ENCODE data around the gene SYNPR. TPM values are rescaled to one million over a fixed set of nuclear protein-coding genes. Genes with fewer than 3 reads are reported as not detected.
"Not testable (repeated sequence)": the region's sequence is repeated elsewhere in the genome, so short reads cannot be mapped to it uniquely, and the experiment has no call there.

Gene SYNPR
- not detected for total RNA-seq

DNA sequence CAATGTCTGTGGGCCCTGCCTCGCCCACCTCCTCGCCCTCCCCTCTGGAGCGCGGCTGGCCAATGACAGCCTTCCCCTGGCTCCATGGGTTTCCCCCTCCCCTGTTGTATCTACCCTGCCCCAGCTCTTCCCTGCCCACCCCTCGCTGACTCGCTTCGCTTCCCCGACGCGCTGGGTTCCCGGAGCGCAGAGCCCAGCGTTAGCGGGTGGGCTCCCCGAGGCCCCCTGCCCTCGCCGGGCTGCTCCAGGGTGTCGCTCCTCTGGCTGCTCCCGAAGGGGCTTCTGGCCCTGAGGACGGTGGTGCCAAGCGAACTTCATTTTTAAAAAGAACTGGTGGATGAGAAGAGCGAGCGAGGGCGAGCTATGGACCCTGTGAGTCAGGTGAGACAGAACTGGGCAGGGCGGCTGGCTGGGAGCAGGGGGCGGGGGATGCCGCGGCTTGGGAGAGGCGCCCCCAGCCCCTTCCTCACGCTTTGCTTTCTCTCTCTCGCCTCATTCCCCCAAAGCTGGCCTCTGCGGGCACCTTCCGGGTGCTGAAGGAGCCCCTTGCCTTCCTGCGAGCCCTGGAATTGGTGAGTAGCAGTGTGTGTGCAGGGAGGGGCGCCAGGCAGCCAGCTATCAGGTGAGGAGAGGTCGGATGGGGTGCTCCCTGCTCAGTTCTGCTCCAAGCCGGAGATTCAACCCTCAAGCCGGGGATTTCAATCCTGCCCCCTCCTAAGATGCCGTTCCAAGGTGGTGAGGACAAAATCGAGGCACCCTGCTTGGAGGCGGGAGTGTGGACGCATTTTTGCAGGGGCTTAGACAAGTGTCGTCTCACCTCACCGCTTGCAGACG lies at the start of gene SYNPR:
SYNPR (plus strand) TSS at position 138 of the 834 bp plus-strand sequence.
- no peaks in the 10 kb centered on the region for H3K36me3 Mint-ChIP-seq (ENCODE audit: low read depth)
- ChIA-PET CTCF (no interaction called here), POLR2A (no interaction called here)
- DNase-seq: no peak
- peaks cover 27% of the 10 kb centered on the region for H3K27me3 Mint-ChIP-seq
- no peaks in the 10 kb centered on the region for H3K4me1 Mint-ChIP-seq
- no peak within 1 kb of the TSS for H3K27ac Mint-ChIP-seq
- H3K4me3 Mint-ChIP-seq: no peak within 1 kb of the TSS
- no peaks in the 10 kb centered on the region for H3K9me3 Mint-ChIP-seq

- H3K27ac Mint-ChIP-seq: no peak overlapping the region
- ChIA-PET CTCF (no interaction called here), POLR2A (no interaction called here)
- no peaks in the 10 kb centered on the region for H3K36me3 Mint-ChIP-seq (ENCODE audit: low read depth)
- H3K4me1 Mint-ChIP-seq: no peaks in the 10 kb centered on the region
- no peaks in the 10 kb centered on the region for H3K27me3 Mint-ChIP-seq
- peak; percentile 8 for DNase-seq
- H3K4me3 Mint-ChIP-seq: no peak overlapping the region
- H3K9me3 Mint-ChIP-seq: peaks cover 2% of the 10 kb centered on the region
Measured at GRCh38 chr3:63228677-63229076, 49.4 kb upstream of the SYNPR start.

- no peak for DNase-seq
- Mint-ChIP-seq H3K4me1 (no peaks in the 10 kb centered on the region), H3K9me3 (peaks cover 2% of the 10 kb centered on the region), H3K27ac (no peak overlapping the region), H3K36me3 (ENCODE audit: low read depth) (no peaks in the 10 kb centered on the region), H3K27me3 (no peaks in the 10 kb centered on the region), H3K4me3 (no peak overlapping the region)
- POLR2A ChIA-PET: no interaction called here
- CTCF ChIA-PET: no interaction called here
Measured at GRCh38 chr3:63230146-63230545, 48.0 kb upstream of the SYNPR start.

GRCh38 chr3:63231643-63232042 lies 46.5 kb upstream of the SYNPR start:
- DNase-seq: no peak
- Mint-ChIP-seq H3K9me3 (peaks cover 2% of the 10 kb centered on the region), H3K4me1 (no peaks in the 10 kb centered on the region), H3K27me3 (no peaks in the 10 kb centered on the region), H3K36me3 (ENCODE audit: low read depth) (no peaks in the 10 kb centered on the region), H3K4me3 (no peak overlapping the region), H3K27ac (no peak overlapping the region)
- CTCF ChIA-PET: interaction anchor here (1.1 kb wide), 1 partner anchor 9 kb away, joined by 3 read pairs; no protein-coding TSS in a partner anchor
- POLR2A ChIA-PET: no interaction called here

DNA sequence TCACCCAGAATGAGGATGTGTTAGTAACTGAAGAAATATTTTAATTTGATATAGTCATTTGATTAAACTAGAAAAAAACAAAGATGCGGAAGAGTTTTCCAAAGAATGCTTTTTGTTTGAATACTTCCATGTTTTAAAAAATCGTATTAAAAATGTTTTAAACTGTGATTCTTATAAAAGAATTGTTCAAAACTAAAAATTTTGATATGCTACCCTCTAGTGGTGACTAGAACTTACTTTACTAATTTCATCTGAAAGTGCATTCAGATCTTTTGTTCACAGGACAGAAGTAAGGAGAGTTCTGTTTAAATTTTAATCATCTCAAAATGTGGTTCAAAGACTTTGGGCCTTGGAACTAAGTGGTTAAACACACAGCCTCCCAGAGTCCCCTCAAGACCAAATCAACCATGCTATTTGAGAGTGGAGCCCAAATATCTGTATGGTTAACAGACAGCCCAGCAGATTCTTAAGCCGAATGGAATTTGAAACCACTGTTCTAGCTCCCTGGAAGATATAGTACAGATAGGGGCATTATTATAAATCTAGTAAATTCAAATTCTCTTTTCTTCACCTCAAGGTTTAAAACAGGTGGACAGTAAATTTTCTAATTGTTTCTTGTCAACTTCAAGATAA lies 45.2 kb upstream of the SYNPR start:
- POLR2A ChIA-PET: no interaction called here
- CTCF ChIA-PET: no interaction called here
- Mint-ChIP-seq H3K4me1 (no peaks in the 10 kb centered on the region), H3K36me3 (ENCODE audit: low read depth) (no peaks in the 10 kb centered on the region), H3K4me3 (no peak overlapping the region), H3K27ac (no peak overlapping the region), H3K9me3 (peaks cover 2% of the 10 kb centered on the region), H3K27me3 (no peaks in the 10 kb centered on the region)
- no peak for DNase-seq

DNA sequence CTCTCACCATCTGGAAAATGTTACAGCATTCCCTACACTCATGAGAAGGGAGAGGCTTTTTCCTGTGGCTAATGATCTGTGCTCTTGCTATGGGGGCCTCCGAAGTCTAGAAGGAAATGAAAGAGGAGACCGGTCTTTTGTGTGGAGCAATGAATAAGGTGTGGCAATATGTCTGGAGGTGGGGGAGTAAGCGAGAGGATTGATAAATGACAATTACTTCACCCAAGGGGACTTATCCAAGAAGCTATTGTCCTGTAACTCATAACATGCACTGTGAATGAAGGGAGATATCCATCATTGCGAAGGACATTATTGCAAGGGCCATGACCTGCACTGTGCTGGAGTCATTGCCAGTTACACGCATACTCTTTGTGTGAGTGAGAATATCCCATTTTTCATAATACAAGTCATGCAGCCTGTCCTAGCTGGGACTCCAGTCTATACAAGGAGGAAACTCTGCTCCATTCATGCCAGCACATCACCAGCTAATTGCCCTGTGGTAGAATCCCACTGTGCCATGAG lies 37.7 kb upstream of the SYNPR start:
- DNase-seq: no peak
- ChIA-PET POLR2A (no interaction called here), CTCF (interaction anchor here (0.7 kb wide), 1 partner anchor 9 kb away, joined by 3 read pairs; no protein-coding TSS in a partner anchor)
- Mint-ChIP-seq H3K4me1 (no peaks in the 10 kb centered on the region), H3K36me3 (ENCODE audit: low read depth) (no peaks in the 10 kb centered on the region), H3K27ac (no peak overlapping the region), H3K27me3 (peaks cover 3% of the 10 kb centered on the region), H3K9me3 (no peaks in the 10 kb centered on the region), H3K4me3 (no peak overlapping the region)

DNA sequence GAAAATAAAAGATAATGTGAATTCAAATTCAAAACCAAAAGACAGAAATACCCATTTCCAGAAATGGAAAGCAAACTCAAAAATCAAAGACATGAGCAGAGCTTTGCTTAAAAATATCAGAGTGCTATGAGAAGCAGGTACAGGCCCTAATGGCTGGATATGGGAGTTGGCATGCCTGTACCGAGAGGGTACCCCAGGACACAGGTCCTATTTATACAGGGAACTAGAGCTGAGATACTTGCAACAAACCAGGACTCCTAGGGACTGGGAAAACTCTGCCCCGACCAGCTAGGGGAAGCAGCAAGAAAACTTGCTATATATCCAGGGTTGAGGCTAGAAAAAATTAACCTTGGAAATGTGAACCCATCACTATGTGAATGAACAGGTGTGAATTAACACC lies 36.0 kb upstream of the SYNPR start:
- Mint-ChIP-seq H3K36me3 (ENCODE audit: low read depth) (no peaks in the 10 kb centered on the region), H3K27me3 (peaks cover 3% of the 10 kb centered on the region), H3K4me3 (no peak overlapping the region), H3K27ac (no peak overlapping the region), H3K9me3 (no peaks in the 10 kb centered on the region), H3K4me1 (no peaks in the 10 kb centered on the region)
- POLR2A ChIA-PET: no interaction called here
- CTCF ChIA-PET: interaction anchor here (1.2 kb wide), 1 partner anchor 9 kb away, joined by 3 read pairs; no protein-coding TSS in a partner anchor
- DNase-seq: no peak

DNA sequence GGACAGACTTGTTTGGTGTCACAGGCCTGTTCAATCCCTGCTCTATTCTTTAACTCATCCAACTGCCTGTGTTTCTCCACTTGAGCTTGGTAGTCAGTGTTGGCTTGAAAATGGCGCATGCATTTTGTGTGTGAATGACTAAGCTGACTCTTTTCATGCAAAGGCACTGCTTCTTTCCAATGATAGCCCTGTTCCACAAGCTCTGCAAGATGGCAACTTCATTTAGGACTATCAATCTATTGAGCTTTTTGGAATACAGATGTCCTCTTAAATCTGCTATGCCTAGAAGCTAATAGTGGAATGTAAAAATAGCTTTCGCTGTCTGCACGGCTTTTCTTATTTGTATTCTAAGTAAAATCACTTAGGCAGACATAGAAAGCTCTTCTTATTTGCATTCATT lies 33.6 kb upstream of the SYNPR start:
- DNase-seq: no peak
- no peak overlapping the region for H3K27ac Mint-ChIP-seq
- H3K27me3 Mint-ChIP-seq: peaks cover 3% of the 10 kb centered on the region
- no peaks in the 10 kb centered on the region for H3K4me1 Mint-ChIP-seq
- no peak overlapping the region for H3K4me3 Mint-ChIP-seq
- ChIA-PET CTCF (no interaction called here), POLR2A (no interaction called here)
- no peaks in the 10 kb centered on the region for H3K9me3 Mint-ChIP-seq
- H3K36me3 Mint-ChIP-seq (ENCODE audit: low read depth): no peaks in the 10 kb centered on the region

DNA sequence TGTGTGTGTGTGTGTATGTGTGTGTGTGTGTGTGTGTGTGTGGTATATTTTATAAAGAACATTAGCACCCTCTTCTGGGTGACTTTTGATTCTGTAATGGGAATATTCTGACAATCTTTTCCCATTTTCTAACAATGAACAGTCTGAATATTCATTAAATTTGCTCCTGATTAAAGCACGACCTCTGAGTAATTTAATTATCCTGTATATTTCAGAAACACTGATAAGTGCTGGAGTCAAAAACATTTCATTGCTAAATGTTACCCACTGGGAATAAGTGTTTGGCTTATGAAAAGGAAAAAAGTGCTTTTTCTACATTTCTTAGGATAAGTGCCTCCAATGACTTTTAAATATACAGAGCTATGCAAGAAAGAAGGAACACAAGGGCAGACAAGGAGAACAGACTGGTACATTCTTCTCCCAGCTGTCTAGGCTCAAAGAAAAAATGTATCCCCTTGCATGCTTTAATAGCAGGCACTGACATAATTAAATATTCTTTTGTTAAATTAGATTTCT lies 32.3 kb upstream of the SYNPR start:
- Mint-ChIP-seq H3K27me3 (peaks cover 3% of the 10 kb centered on the region), H3K36me3 (ENCODE audit: low read depth) (no peaks in the 10 kb centered on the region), H3K4me3 (no peak overlapping the region), H3K27ac (no peak overlapping the region), H3K4me1 (no peaks in the 10 kb centered on the region), H3K9me3 (no peaks in the 10 kb centered on the region)
- CTCF ChIA-PET: no interaction called here
- POLR2A ChIA-PET: interaction anchor here (0.7 kb wide), 1 partner anchor 572 kb away, joined by 4 read pairs; no protein-coding TSS in a partner anchor
- no peak for DNase-seq

DNA sequence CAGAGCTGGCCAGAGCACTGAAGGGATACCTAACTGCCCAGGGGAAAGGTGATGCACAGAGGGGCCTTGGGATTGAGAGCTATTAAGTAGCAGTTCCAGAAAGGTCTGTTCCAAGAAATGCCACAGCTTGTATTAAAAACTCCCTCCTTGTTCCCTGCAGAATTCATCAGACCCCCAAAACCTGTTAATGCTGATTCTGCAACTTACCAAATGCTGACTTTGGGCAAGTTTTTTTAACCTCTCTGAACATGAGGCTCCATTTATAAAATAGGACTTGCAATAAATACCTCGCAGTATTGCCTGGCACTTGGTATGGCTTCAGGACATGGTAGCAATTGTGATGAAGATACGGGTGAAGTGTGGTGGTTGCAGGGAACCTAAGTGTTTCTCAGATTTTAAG lies 30.1 kb upstream of the SYNPR start:
- Mint-ChIP-seq H3K36me3 (ENCODE audit: low read depth) (no peaks in the 10 kb centered on the region), H3K27ac (no peak overlapping the region), H3K4me3 (no peak overlapping the region), H3K4me1 (no peaks in the 10 kb centered on the region), H3K9me3 (no peaks in the 10 kb centered on the region), H3K27me3 (peaks cover under 1% of the 10 kb centered on the region)
- CTCF ChIA-PET: no interaction called here
- POLR2A ChIA-PET: no interaction called here
- DNase-seq: no peak

DNA sequence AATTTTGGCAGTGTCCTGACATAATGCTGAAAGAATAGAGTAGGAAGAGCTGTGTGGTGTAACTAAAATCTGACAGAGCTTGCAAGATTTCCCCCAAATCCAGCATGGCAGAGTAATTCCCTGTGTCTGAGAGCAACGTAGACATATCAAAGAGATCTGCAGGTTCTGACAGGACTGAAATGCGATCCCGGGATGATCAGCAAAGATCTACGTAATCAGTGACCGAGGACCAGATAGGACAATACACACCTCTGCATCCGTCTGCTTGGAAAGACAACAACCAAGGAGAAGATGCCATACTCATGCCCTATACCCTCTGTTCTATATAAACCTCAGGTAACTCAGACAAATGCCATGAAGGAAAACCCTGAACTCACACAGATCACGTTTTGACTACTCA lies 26.6 kb upstream of the SYNPR start:
- POLR2A ChIA-PET: no interaction called here

DNA sequence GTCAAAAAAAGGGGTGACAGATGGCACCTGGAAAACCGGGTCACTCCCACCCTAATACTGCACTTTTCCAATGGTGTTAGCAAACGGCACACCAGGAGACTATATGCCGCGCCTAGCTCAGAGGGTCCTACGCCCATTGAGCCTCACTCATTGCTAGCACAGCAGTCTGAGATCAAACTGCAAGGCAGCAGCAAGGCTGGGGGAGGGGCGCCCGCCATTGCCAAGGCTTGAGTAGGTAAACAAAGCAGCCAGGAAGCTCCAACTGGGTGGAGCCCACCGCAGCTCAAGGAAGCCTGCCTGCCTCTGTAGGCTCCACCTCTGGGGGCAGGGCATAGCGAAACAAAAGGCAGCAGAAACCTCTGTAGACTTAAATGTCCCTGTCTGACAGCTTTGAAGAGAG lies 22.3 kb upstream of the SYNPR start:
- H3K9me3 Mint-ChIP-seq; CTCF ChIA-PET; POLR2A ChIA-PET; H3K4me1 Mint-ChIP-seq; H3K4me3 Mint-ChIP-seq; H3K27me3 Mint-ChIP-seq; H3K36me3 Mint-ChIP-seq (ENCODE audit: low read depth); H3K27ac Mint-ChIP-seq; DNase-seq: not testable (repeated sequence)

More for the DNA sequence above, 26.6 kb upstream of the SYNPR start:
- H3K4me3 Mint-ChIP-seq: no peak overlapping the region
- H3K27me3 Mint-ChIP-seq: no peaks in the 10 kb centered on the region
- CTCF ChIA-PET: no interaction called here
- H3K4me1 Mint-ChIP-seq: no peaks in the 10 kb centered on the region
- H3K27ac Mint-ChIP-seq: no peak overlapping the region
- H3K36me3 Mint-ChIP-seq (ENCODE audit: low read depth): no peaks in the 10 kb centered on the region
- H3K9me3 Mint-ChIP-seq: no peaks in the 10 kb centered on the region
- DNase-seq: no peak

- POLR2A ChIA-PET: no interaction called here
- Mint-ChIP-seq H3K36me3 (ENCODE audit: low read depth) (no peaks in the 10 kb centered on the region), H3K27me3 (no peaks in the 10 kb centered on the region), H3K4me1 (no peaks in the 10 kb centered on the region), H3K9me3 (peaks cover 2% of the 10 kb centered on the region), H3K4me3 (no peak overlapping the region), H3K27ac (no peak overlapping the region)
- no peak for DNase-seq
- CTCF ChIA-PET: no interaction called here
Measured at GRCh38 chr3:63264716-63265115, 13.4 kb upstream of the SYNPR start.

Data from activated CD4-positive, alpha-beta T cell treated with anti-CD3 and anti-CD28 coated beads, Interleukin-2, amount 10 ng/mL, durations not matched to agents 7 days and 5 days (primary cell).